ENCODE measurements around the gene HPSE2. TPM values are rescaled to one million over a fixed set of nuclear protein-coding genes. Genes with fewer than 3 reads are reported as not detected.

The HPSE2 gene
- total and polyA plus RNA-seq, 8 donors: 0.58 to 15.8 (median 2.0) TPM

DNA sequence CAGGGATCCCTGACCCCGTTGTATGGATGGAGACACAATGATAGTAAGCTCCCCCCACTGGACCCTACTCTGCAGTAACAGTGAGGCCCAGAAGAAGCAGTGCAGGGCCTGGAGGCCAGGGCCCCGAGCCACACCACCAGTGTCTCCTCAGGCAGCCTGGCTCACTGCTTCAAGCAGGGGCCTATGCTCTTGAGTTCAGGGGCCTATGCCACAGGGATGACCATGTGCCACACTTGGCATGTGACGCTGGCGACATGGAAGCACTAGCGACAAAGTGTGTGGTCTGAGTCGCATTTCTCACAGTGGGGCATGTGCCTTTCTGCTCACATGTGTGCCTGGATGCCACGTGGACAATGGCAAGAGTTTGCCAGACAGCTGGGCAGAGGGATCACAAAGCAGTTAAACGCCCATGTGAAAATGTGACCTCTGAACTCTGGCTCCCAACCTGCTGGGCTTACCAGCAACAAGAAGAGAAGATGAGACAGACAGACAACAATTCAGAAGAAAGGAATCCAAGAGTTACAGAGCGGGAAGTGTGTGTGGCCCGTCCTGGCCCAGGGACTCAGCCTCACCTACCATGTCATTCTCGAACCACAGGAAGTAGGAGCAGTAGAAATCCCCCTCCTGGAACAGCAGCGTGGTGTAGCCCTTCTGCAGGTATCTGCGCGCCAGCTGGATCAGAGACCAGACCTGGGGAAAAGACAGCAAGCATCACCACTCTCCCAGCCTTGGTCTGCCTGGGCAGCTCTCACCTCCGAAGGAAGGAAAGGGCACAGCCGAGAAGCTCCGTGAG is 816.0 kb downstream of the HPSE2 start:
- H3K27ac ChIP-seq: no peak overlapping the region
- H3K9me3 ChIP-seq: no peaks in the 10 kb centered on the region
- peaks cover 39 to 83% (median 79%) of the 10 kb centered on the region in 4 donors for H3K36me3 ChIP-seq
- no peak for DNase-seq
- intact Hi-C loops (cut with DNase I; ENCODE audit: low total_unique reads): no loop called here
- 92 to 95% (median 92%) methylated on average over 16 to 17 of the region's 17 CpGs for WGBS, 5 donors
- H3K4me1 ChIP-seq: peaks cover 9 to 14% (median 11%) of the 10 kb centered on the region in 4 donors
- H3K27me3 ChIP-seq: no peaks in the 10 kb centered on the region
- no peak for TF ChIP-seq EP300 (IDR thresholded peaks at IDR 0.05)
- TF ChIP-seq, protein P1, sequence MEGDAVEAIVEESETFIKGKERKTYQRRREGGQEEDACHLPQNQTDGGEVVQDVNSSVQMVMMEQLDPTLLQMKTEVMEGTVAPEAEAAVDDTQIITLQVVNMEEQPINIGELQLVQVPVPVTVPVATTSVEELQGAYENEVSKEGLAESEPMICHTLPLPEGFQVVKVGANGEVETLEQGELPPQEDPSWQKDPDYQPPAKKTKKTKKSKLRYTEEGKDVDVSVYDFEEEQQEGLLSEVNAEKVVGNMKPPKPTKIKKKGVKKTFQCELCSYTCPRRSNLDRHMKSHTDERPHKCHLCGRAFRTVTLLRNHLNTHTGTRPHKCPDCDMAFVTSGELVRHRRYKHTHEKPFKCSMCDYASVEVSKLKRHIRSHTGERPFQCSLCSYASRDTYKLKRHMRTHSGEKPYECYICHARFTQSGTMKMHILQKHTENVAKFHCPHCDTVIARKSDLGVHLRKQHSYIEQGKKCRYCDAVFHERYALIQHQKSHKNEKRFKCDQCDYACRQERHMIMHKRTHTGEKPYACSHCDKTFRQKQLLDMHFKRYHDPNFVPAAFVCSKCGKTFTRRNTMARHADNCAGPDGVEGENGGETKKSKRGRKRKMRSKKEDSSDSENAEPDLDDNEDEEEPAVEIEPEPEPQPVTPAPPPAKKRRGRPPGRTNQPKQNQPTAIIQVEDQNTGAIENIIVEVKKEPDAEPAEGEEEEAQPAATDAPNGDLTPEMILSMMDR (IDR thresholded peaks at IDR 0.05): no peak
- no peak for TF ChIP-seq POLR2A (IDR thresholded peaks at IDR 0.05)
- no peak for TF ChIP-seq POLR2AphosphoS5 (IDR thresholded peaks at IDR 0.05)
- H3K4me3 ChIP-seq: no peak overlapping the region

- H3K36me3 ChIP-seq: peaks cover 38 to 75% (median 72%) of the 10 kb centered on the region in 4 donors
- TF ChIP-seq POLR2AphosphoS5 (IDR thresholded peaks at IDR 0.05): no peak
- no peak for TF ChIP-seq EP300 (IDR thresholded peaks at IDR 0.05)
- TF ChIP-seq, protein P1 (IDR thresholded peaks at IDR 0.05): no peak
- no peak for TF ChIP-seq POLR2A (IDR thresholded peaks at IDR 0.05)
- no peaks in the 10 kb centered on the region for H3K27me3 ChIP-seq
- no peak overlapping the region for H3K4me3 ChIP-seq
- DNase-seq: no peak
- no peaks in the 10 kb centered on the region for H3K9me3 ChIP-seq
- 88 to 95% (median 93%) methylated on average over 18 of the region's 18 CpGs for WGBS, 5 donors
- peaks cover 16 to 22% (median 19%) of the 10 kb centered on the region in 4 donors for H3K4me1 ChIP-seq
- H3K27ac ChIP-seq: no peak overlapping the region
- intact Hi-C loops (cut with DNase I; ENCODE audit: low total_unique reads): no loop called here
These were observed 816.8 kb downstream of the HPSE2 start for GRCh38 chr10:98418665-98419468.

- H3K4me3 ChIP-seq: no peak overlapping the region
- H3K27me3 ChIP-seq: no peaks in the 10 kb centered on the region
- H3K9me3 ChIP-seq: no peaks in the 10 kb centered on the region
- peaks cover 16 to 29% (median 21%) of the 10 kb centered on the region in 4 donors for H3K4me1 ChIP-seq
- H3K27ac ChIP-seq: no peak overlapping the region
- no peak for DNase-seq
- intact Hi-C loops (cut with DNase I; ENCODE audit: low total_unique reads): no loop called here
- H3K36me3 ChIP-seq: peaks cover 30 to 68% (median 64%) of the 10 kb centered on the region in 4 donors
- TF ChIP-seq EP300 (IDR thresholded peaks at IDR 0.05) (no peak), POLR2AphosphoS5 (IDR thresholded peaks at IDR 0.05) (no peak), POLR2A (IDR thresholded peaks at IDR 0.05) (no peak)
- TF ChIP-seq, protein P1 (IDR thresholded peaks at IDR 0.05): no peak
- 90 to 95% (median 92%) methylated on average over 17 to 21 of the region's 21 CpGs for WGBS, 5 donors
These were observed 817.5 kb downstream of the HPSE2 start for GRCh38 chr10:98417973-98418664.

DNA sequence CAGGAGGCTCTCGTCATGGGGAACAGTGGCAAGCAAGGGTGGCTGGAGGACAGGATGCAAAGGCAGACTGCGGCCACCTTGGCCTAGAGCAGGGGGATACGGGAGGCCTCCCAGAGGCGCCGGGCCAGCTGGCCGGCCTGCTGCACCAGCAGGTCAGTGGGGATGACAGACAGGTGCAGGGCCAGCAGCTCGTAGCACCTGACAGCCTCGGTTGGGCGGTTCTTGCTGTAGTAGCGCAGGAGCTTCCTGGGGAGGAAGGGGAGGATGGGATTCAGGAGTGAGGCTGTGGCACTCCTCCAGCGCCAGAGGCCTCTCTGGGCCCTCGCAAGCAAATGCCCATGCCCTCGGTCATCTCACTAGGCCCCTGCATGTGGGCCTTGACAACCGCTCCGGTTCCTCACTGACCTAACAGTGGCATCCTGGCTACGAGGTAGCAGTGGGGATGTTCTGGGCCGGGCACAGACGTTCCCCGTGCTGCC is 818.1 kb downstream of the HPSE2 start:
- Histone ChIP-seq H3K27ac (no peak overlapping the region), H3K27me3 (no peaks in the 10 kb centered on the region), H3K36me3 (peaks cover 30 to 62% (median 58%) of the 10 kb centered on the region in 4 donors), H3K4me3 (no peak overlapping the region), H3K4me1 (peaks cover 16 to 32% (median 22%) of the 10 kb centered on the region in 4 donors), H3K9me3 (no peaks in the 10 kb centered on the region)
- TF ChIP-seq, protein P1 (IDR thresholded peaks at IDR 0.05): no peak
- no peak for TF ChIP-seq EP300 (IDR thresholded peaks at IDR 0.05)
- TF ChIP-seq POLR2AphosphoS5 (IDR thresholded peaks at IDR 0.05): no peak
- no peak for TF ChIP-seq POLR2A (IDR thresholded peaks at IDR 0.05)
- intact Hi-C loops (cut with DNase I; ENCODE audit: low total_unique reads): no loop called here
- no peak for DNase-seq
- 87 to 92% (median 92%) methylated on average over 7 to 19 of the region's 19 CpGs for WGBS, 5 donors
